NB4 (cell line): ENCODE data around the gene ATN1.

Experiments
- DNase-seq: peaks from one replicate; pipeline ENCODE4 v3.0.0; 2010; ENCODE audit warnings: low read depth
- H3K4me3 ChIP-seq: one replicate; pipeline ENCODE4 v1.5.1; 2011; ENCODE audit warnings: mild to moderate bottlenecking, low read depth, low read length, moderate library complexity
- MYC ChIP-seq: IDR thresholded peaks from 2 replicates; pipeline ENCODE4 v1.6.1; 2011; ENCODE audit warnings: low read depth, low read length
- POLR2A ChIP-seq: IDR thresholded peaks from 2 replicates; pipeline ENCODE4 v1.6.1; 2011; ENCODE audit warnings: mild to moderate bottlenecking; ENCODE audit not compliant: insufficient read length; ENCODE audit errors: extremely low read depth
- TF ChIP-seq, protein P1 (sequence below): IDR thresholded peaks from 2 replicates; pipeline ENCODE4 v1.6.1; 2011; ENCODE audit warnings: low read depth, low read length
- TF ChIP-seq, protein P2 (sequence below): IDR thresholded peaks from one replicate; pipeline ENCODE4 v1.5.1; 2012; ENCODE audit warnings: low read depth, low read length

The ATN1 gene

GRCh38 chr12:6914246-6914946 is 13.4 kb upstream of the ATN1 start, which contains the start of gene ENO2:
ENO2 (plus strand) TSS chr12:6914580; CDS start chr12:6915833, 1,253 bp downstream.
- DNase-seq: peak; percentile 64
- H3K4me3 ChIP-seq: no peak within 1 kb of the TSS
- TF ChIP-seq, protein P1, sequence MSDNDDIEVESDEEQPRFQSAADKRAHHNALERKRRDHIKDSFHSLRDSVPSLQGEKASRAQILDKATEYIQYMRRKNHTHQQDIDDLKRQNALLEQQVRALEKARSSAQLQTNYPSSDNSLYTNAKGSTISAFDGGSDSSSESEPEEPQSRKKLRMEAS: peak; percentile 65
- TF ChIP-seq, protein P2, sequence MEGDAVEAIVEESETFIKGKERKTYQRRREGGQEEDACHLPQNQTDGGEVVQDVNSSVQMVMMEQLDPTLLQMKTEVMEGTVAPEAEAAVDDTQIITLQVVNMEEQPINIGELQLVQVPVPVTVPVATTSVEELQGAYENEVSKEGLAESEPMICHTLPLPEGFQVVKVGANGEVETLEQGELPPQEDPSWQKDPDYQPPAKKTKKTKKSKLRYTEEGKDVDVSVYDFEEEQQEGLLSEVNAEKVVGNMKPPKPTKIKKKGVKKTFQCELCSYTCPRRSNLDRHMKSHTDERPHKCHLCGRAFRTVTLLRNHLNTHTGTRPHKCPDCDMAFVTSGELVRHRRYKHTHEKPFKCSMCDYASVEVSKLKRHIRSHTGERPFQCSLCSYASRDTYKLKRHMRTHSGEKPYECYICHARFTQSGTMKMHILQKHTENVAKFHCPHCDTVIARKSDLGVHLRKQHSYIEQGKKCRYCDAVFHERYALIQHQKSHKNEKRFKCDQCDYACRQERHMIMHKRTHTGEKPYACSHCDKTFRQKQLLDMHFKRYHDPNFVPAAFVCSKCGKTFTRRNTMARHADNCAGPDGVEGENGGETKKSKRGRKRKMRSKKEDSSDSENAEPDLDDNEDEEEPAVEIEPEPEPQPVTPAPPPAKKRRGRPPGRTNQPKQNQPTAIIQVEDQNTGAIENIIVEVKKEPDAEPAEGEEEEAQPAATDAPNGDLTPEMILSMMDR: no peak

- TF ChIP-seq, protein P2: no peak
- TF ChIP-seq MYC (no peak), POLR2A (no peak)
- TF ChIP-seq, protein P1: no peak
- no peak for DNase-seq
- no peak overlapping the region for H3K4me3 ChIP-seq
Observed at GRCh38 chr12:6914947-6915788, 12.6 kb upstream of the ATN1 start.

DNA sequence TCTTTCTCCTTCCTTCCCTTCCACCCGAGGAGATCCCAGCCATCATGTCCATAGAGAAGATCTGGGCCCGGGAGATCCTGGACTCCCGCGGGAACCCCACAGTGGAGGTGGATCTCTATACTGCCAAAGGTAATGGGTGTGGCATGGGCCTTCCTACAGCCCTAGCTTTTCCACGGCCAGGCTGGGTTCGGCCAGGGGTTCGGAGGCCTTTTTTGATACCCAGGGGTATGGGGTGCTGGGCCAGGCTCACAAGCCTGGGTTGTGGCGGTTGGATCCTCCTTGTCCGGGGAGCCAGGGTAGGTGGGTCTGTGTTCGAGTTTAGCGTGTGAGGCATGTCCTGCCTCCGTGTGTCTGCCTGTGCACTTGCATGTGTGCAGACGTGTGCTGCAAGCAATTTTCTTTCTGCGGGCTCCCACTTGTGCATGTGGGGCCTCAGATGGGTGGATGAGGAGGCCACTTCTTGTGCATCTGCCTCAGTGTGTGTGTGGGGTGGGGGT is 11.9 kb upstream of the ATN1 start:
- TF ChIP-seq, protein P1: no peak
- TF ChIP-seq POLR2A: no peak
- H3K4me3 ChIP-seq: no peak overlapping the region
- no peak for DNase-seq

DNA sequence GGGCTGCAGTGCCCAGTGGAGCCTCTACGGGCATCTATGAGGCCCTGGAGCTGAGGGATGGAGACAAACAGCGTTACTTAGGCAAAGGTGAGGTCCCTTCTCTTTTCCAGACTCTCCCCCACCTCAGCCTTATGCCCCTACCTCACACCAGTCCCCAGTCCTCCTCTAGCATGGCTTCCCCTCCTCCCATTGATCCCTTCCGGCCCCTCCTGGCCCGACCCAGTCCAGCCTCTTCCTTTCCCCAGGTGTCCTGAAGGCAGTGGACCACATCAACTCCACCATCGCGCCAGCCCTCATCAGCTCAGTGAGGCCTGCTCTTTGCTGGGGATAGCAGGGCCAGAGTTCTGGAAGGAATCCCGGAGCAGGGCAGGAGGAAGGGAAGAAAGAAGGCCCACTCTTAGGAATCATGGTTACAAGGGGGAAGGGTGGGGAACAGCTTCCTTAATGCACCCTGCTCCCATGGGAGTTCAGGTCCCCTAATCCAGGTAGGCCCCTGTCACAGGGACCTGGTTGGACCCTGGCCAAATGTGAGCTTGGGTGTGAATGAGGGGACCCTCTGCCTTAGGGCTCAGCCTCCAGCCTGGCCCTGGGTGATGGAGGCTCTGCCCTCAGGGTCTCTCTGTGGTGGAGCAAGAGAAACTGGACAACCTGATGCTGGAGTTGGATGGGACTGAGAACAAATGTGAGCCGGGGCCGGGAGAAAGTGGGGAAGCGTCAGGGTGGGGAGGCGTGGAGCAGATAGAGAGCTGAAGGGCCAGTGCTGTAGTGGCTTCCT is 11.1 kb upstream of the ATN1 start:
- DNase-seq: no peak
- H3K4me3 ChIP-seq: no peak overlapping the region
- TF ChIP-seq, protein P2: no peak
- TF ChIP-seq POLR2A (no peak), MYC (no peak)
- TF ChIP-seq, protein P1: no peak

DNA sequence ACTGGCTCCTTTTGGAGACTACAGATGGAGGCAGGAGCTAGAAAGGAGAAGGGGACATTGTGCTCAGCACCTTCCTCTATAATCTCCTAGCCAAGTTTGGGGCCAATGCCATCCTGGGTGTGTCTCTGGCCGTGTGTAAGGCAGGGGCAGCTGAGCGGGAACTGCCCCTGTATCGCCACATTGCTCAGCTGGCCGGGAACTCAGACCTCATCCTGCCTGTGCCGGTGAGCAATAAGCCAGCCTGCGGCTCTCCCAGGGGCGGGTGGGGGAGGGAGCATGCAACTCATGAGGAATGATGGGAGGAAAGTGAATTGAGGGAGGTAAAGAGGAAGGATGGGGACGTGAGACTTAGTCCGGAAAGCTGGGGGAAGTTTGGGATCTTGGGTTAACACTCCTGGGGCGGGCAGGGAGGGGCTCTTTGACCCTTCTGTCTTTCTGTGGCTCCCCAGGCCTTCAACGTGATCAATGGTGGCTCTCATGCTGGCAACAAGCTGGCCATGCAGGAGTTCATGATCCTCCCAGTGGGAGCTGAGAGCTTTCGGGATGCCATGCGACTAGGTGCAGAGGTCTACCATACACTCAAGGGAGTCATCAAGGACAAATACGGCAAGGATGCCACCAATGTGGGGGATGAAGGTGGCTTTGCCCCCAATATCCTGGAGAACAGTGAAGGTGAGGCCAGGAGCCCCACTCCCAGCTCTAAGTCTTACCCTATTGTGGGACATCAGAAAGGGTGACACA is 10.1 kb upstream of the ATN1 start:
- no peak overlapping the region for H3K4me3 ChIP-seq
- DNase-seq: no peak
- TF ChIP-seq POLR2A: no peak
- TF ChIP-seq, protein P2: no peak
- TF ChIP-seq MYC: no peak
- TF ChIP-seq, protein P1: no peak
